ENCODE measurements around the gene MOB1A.
A peak's percentile ranks its signal among the peaks of the same experiment; 100 is the strongest.

The MOB1A gene

DNA sequence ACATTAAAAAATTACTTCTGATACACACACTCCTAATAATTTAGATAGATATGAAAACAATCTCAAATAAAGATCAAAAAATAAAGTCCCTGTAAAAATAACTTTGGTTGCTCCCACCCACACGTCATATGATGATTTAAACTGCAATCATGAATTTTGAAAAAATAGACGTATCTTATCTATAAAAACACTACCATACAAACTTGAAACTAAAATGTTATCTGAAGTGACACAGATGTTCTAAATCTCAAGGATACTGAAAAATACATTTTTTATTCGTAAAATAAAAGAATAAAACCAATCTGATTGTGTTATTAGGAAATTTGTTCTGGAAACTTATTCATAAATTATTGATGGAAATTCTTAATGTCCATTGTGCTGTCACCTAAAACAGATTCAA is 22.8 kb downstream of the MOB1A start:
- no peak for TF ChIP-seq CTCF (IDR thresholded peaks at IDR 0.05)

GRCh38 chr2:74152954-74153353 is 25.7 kb downstream of the MOB1A start:
- TF ChIP-seq CTCF (IDR thresholded peaks at IDR 0.05) = no peak

DNA sequence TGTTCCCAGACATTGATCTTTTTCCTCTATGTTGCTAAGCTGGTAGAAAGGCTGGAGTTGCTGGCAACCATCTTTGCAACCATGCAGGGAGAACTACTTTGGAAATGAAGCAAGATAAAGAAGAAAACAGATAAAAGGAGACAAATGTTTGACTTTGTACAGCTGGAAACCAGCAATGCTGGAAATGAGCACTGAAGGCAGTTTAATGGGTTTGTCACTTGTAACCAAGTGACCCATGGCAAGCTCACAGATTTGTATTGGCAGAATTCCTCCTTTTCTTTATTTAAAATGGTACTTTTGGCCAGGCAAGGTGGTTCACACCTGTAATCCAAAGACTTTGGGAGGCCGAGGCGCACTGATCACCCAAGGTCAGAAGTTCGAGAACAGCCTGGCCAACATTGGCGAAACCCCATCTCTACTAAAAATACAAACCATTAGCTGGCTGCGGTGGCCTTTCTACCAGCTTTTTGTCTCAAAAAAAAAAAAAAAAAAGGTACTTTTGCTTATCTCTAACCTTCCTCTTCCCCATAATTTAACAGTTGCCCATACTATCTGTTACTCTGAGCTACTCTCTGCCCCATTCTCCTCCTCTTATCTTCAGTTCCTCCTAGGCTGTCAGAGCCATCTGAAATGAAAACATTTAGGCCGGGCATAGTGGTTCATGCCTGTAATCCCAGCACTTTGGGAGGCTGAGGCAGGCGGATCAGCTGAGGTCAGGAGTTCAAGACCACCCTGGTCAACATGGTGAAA is 28.9 kb downstream of the MOB1A start:
- TF ChIP-seq CTCF (IDR thresholded peaks at IDR 0.05) = no peak

DNA sequence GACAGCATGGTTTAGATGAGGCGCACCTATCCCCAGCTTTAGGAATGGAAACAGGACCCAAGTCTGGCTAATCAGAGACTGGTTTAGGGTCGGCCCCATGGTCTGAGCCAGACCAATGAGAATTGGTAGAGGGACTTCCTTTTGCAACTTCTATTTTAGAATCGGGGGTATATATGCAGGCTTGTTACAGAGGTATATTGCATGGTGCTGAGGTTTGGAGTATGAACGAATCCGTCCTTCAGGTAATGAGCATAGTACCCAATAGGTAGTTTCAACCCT is 29.5 kb downstream of the MOB1A start:
- no peak for TF ChIP-seq CTCF (IDR thresholded peaks at IDR 0.05)

- TF ChIP-seq CTCF (IDR thresholded peaks at IDR 0.05) = no peak
Observed at GRCh38 chr2:74148457-74149246, 30.0 kb downstream of the MOB1A start.

GRCh38 chr2:74147727-74148456 is 30.8 kb downstream of the MOB1A start, which contains the start of gene BOLA3:
Gene BOLA3 (minus strand): TSS chr2:74147912. CDS start chr2:74147874, 38 bp downstream.
- peak; percentile 64 for TF ChIP-seq CTCF (IDR thresholded peaks at IDR 0.05)

GRCh38 chr2:74146929-74147726 is 31.6 kb downstream of the MOB1A start:
- no peak for TF ChIP-seq CTCF (IDR thresholded peaks at IDR 0.05)

All from LNCAP (cell line).